Measurements from ENCODE around the gene SOCS7.
"Not testable (repeated sequence)": the region's sequence is repeated elsewhere in the genome, so short reads cannot be mapped to it uniquely, and the experiment has no call there.

Gene SOCS7

GRCh38 chr17:38436386-38436785 is 84.7 kb downstream of the SOCS7 start:
- TF ChIP-seq POLR2A (IDR thresholded peaks at IDR 0.05; ENCODE audit: low read depth, low read length) (no peak), POLR2AphosphoS5 (IDR thresholded peaks at IDR 0.05; ENCODE audit: low read depth, low read length) (no peak), TAF1 (IDR thresholded peaks at IDR 0.05; ENCODE audit: borderline replicate concordance, low read depth, low read length) (no peak)
- DNase-seq (ENCODE audit: insufficient read length) = no peak
- no peak for FAIRE-seq

GRCh38 chr17:38437313-38437712 is 85.7 kb downstream of the SOCS7 start:
- not testable (repeated sequence) for DNase-seq (ENCODE audit: insufficient read length); FAIRE-seq

- FAIRE-seq (no peak), DNase-seq (ENCODE audit: insufficient read length) (no peak)
- no peak for TF ChIP-seq TAF1 (IDR thresholded peaks at IDR 0.05; ENCODE audit: borderline replicate concordance, low read depth, low read length)
- no peak for TF ChIP-seq POLR2AphosphoS5 (IDR thresholded peaks at IDR 0.05; ENCODE audit: low read depth, low read length)
- TF ChIP-seq POLR2A (IDR thresholded peaks at IDR 0.05; ENCODE audit: low read depth, low read length) = no peak
These were observed 87.8 kb downstream of the SOCS7 start for GRCh38 chr17:38439436-38439835.

GRCh38 chr17:38440614-38441397 is 89.2 kb downstream of the SOCS7 start:
- TF ChIP-seq POLR2A (IDR thresholded peaks at IDR 0.05; ENCODE audit: low read depth, low read length) (no peak), POLR2AphosphoS5 (IDR thresholded peaks at IDR 0.05; ENCODE audit: low read depth, low read length) (no peak), TAF1 (IDR thresholded peaks at IDR 0.05; ENCODE audit: borderline replicate concordance, low read depth, low read length) (no peak)
- no peak for DNase-seq (ENCODE audit: insufficient read length)
- FAIRE-seq = no peak

GRCh38 chr17:38441429-38442061 is 89.9 kb downstream of the SOCS7 start:
- no peak for FAIRE-seq
- no peak for TF ChIP-seq TAF1 (IDR thresholded peaks at IDR 0.05; ENCODE audit: borderline replicate concordance, low read depth, low read length)
- no peak for TF ChIP-seq POLR2A (IDR thresholded peaks at IDR 0.05; ENCODE audit: low read depth, low read length)
- TF ChIP-seq POLR2AphosphoS5 (IDR thresholded peaks at IDR 0.05; ENCODE audit: low read depth, low read length) = no peak
- no peak for DNase-seq (ENCODE audit: insufficient read length)

- TF ChIP-seq POLR2AphosphoS5 (IDR thresholded peaks at IDR 0.05; ENCODE audit: low read depth, low read length) (no peak), TAF1 (IDR thresholded peaks at IDR 0.05; ENCODE audit: borderline replicate concordance, low read depth, low read length) (no peak), POLR2A (IDR thresholded peaks at IDR 0.05; ENCODE audit: low read depth, low read length) (no peak)
- FAIRE-seq = no peak
- DNase-seq (ENCODE audit: insufficient read length) = no peak
These were observed 90.9 kb downstream of the SOCS7 start for GRCh38 chr17:38442548-38442947.

GRCh38 chr17:38443356-38444031 is 91.8 kb downstream of the SOCS7 start:
- no peak for TF ChIP-seq TAF1 (IDR thresholded peaks at IDR 0.05; ENCODE audit: borderline replicate concordance, low read depth, low read length)
- no peak for TF ChIP-seq POLR2AphosphoS5 (IDR thresholded peaks at IDR 0.05; ENCODE audit: low read depth, low read length)
- no peak for TF ChIP-seq POLR2A (IDR thresholded peaks at IDR 0.05; ENCODE audit: low read depth, low read length)
- DNase-seq (ENCODE audit: insufficient read length) = no peak

GRCh38 chr17:38444151-38444550 is 92.5 kb downstream of the SOCS7 start:
- no peak for FAIRE-seq
- TF ChIP-seq POLR2A (IDR thresholded peaks at IDR 0.05; ENCODE audit: low read depth, low read length) (no peak), TAF1 (IDR thresholded peaks at IDR 0.05; ENCODE audit: borderline replicate concordance, low read depth, low read length) (no peak), POLR2AphosphoS5 (IDR thresholded peaks at IDR 0.05; ENCODE audit: low read depth, low read length) (no peak)
- DNase-seq (ENCODE audit: insufficient read length) = peak; percentile 84

More at GRCh38 chr17:38443356-38444031, 91.8 kb downstream of the SOCS7 start:
- FAIRE-seq = no peak

GRCh38 chr17:38447502-38448085 is 96.0 kb downstream of the SOCS7 start:
- DNase-seq (ENCODE audit: insufficient read length) (no peak), FAIRE-seq (no peak)
- no peak for TF ChIP-seq POLR2AphosphoS5 (IDR thresholded peaks at IDR 0.05; ENCODE audit: low read depth, low read length)
- no peak for TF ChIP-seq TAF1 (IDR thresholded peaks at IDR 0.05; ENCODE audit: borderline replicate concordance, low read depth, low read length)
- TF ChIP-seq POLR2A (IDR thresholded peaks at IDR 0.05; ENCODE audit: low read depth, low read length) = no peak

GRCh38 chr17:38448208-38448771 is 96.6 kb downstream of the SOCS7 start:
- no peak for FAIRE-seq
- TF ChIP-seq POLR2AphosphoS5 (IDR thresholded peaks at IDR 0.05; ENCODE audit: low read depth, low read length) (no peak), TAF1 (IDR thresholded peaks at IDR 0.05; ENCODE audit: borderline replicate concordance, low read depth, low read length) (no peak), POLR2A (IDR thresholded peaks at IDR 0.05; ENCODE audit: low read depth, low read length) (no peak)
- DNase-seq (ENCODE audit: insufficient read length) = no peak

- no peak for TF ChIP-seq TAF1 (IDR thresholded peaks at IDR 0.05; ENCODE audit: borderline replicate concordance, low read depth, low read length)
- TF ChIP-seq POLR2AphosphoS5 (IDR thresholded peaks at IDR 0.05; ENCODE audit: low read depth, low read length) = no peak
- no peak for TF ChIP-seq POLR2A (IDR thresholded peaks at IDR 0.05; ENCODE audit: low read depth, low read length)
- FAIRE-seq = no peak
- no peak for DNase-seq (ENCODE audit: insufficient read length)
These were observed 97.7 kb downstream of the SOCS7 start for GRCh38 chr17:38449364-38449763.
